ENCODE results near the gene COQ10B.
A peak's percentile ranks its signal among the peaks of the same experiment; 100 is the strongest.

Gene COQ10B

DNA sequence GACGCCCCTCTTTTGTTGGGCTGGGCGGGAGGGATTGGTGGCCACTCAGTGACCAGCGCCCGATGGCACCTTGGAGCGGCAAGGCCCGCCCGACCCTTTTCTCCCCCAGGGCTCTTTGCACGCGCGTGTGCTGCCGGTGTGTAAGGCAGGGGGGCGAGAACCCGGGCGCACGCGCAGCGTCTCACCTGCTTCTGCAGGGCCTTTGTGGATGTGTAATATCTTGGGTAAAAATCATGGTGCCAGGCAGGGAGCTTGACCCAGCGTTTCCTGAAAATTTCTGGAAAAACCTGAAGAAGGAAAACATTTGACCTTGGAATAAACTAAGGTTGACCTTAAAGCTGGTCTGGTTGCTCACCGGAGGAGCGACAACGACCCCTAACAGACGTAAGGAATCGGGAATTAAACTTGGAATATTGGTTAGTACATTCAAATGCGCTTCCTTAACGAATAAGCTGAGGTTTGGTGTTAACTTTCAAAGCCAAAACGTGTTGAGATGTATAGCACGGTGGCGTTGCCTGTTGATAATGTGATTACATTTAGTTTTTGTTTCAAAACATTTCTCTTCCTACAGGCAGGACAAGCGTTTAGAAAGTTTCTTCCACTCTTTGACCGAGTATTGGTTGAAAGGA lies 47.3 kb downstream of the COQ10B start:
- H3K27ac Mint-ChIP-seq = peak overlapping the region; percentile 96
- H3K9me3 Mint-ChIP-seq = no peaks in the 10 kb centered on the region
- no peaks in the 10 kb centered on the region for H3K27me3 Mint-ChIP-seq
- peaks cover 32% of the 10 kb centered on the region for H3K4me1 Mint-ChIP-seq
- no peak for DNase-seq (ENCODE audit: low spot score in 2 of 2)
- peak overlapping the region; percentile 90 for H3K4me3 Mint-ChIP-seq
- ATAC-seq (ENCODE audit: low read depth) = peak; percentile 20
- H3K36me3 Mint-ChIP-seq = peaks cover 14% of the 10 kb centered on the region

- no peaks in the 10 kb centered on the region for H3K27me3 Mint-ChIP-seq
- peak overlapping the region; percentile 96 for H3K27ac Mint-ChIP-seq
- no peaks in the 10 kb centered on the region for H3K9me3 Mint-ChIP-seq
- peaks cover 23% of the 10 kb centered on the region for H3K4me1 Mint-ChIP-seq
- peak overlapping the region; percentile 13 for H3K4me3 Mint-ChIP-seq
- no peak for DNase-seq (ENCODE audit: low spot score in 2 of 2)
- peaks cover 10% of the 10 kb centered on the region for H3K36me3 Mint-ChIP-seq
- no peak for ATAC-seq (ENCODE audit: low read depth)
These were observed 48.8 kb downstream of the COQ10B start for GRCh38 chr2:197502201-197502600.

DNA sequence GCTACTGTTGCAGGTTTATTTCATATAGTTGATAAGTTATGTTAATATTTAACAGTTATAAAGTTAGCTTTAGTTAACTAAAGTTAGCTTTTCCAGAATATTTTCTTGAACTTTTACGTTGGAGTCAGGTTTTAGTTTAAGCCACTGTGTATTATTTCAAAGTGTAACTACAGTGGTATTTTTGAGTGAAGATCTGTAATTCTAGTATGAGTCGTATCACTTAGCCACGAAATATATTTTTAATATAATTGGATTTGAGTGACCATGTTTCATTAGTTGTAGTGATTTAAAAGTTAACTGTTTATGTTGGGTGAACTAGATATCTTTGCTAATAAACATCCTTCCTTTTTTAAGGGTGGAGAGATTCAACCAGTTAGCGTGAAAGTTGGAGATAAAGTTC lies 49.3 kb downstream of the COQ10B start:
- Mint-ChIP-seq H3K4me1 (peaks cover 20% of the 10 kb centered on the region), H3K27ac (peak overlapping the region; percentile 96), H3K27me3 (no peaks in the 10 kb centered on the region), H3K9me3 (no peaks in the 10 kb centered on the region), H3K36me3 (peaks cover 8% of the 10 kb centered on the region), H3K4me3 (no peak overlapping the region)
- no peak for ATAC-seq (ENCODE audit: low read depth)
- DNase-seq (ENCODE audit: low spot score in 2 of 2) = no peak

DNA sequence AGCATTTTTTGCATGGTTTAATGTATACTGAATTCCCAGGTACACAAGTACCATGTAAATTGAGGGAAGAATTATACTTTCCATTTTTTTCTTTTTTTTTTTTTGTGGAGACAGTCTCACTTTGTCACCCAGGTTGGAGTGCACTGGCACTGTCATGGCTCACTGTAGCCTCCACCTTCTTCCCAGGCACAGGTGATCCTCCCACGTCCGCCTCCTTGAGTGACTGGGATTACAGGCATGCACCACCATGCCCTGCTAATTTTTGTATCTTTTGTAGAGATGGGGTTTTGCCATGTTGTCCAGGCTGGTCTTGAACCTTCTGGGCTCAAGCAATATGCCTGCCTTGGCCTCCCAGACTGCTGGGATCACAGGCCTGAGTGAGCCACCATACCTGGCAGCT lies 50.6 kb downstream of the COQ10B start:
- no peak overlapping the region for H3K4me3 Mint-ChIP-seq
- peaks cover 6% of the 10 kb centered on the region for H3K36me3 Mint-ChIP-seq
- no peaks in the 10 kb centered on the region for H3K27me3 Mint-ChIP-seq
- H3K27ac Mint-ChIP-seq = no peak overlapping the region
- H3K4me1 Mint-ChIP-seq = peaks cover 13% of the 10 kb centered on the region
- ATAC-seq (ENCODE audit: low read depth) (no peak), DNase-seq (ENCODE audit: low spot score in 2 of 2) (no peak)
- H3K9me3 Mint-ChIP-seq = no peaks in the 10 kb centered on the region

GRCh38 chr2:197504512-197504911 lies 51.2 kb downstream of the COQ10B start:
- no peaks in the 10 kb centered on the region for H3K9me3 Mint-ChIP-seq
- peaks cover 6% of the 10 kb centered on the region for H3K36me3 Mint-ChIP-seq
- H3K27ac Mint-ChIP-seq = no peak overlapping the region
- peaks cover 13% of the 10 kb centered on the region for H3K4me1 Mint-ChIP-seq
- no peaks in the 10 kb centered on the region for H3K27me3 Mint-ChIP-seq
- no peak for DNase-seq (ENCODE audit: low spot score in 2 of 2)
- H3K4me3 Mint-ChIP-seq = no peak overlapping the region
- ATAC-seq (ENCODE audit: low read depth) = no peak

DNA sequence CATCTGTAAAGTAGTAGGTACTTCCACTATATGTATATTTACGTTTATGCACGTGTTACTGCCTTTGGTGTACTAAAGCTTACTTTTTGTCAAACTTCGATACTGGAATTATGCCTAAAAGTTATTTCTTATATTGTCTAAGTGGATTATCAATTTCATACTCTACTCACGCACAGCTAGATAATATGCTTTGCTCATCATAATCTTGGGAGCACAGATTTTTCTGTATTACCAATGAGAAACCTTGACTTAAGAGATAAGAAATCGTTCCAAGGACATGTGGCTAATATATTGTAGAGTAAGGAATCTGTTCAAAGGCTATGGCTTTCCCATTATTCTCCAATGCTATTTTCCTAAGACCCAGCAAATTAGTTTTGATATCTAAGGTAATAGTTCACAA lies 53.3 kb downstream of the COQ10B start:
- Mint-ChIP-seq H3K27me3 (no peaks in the 10 kb centered on the region), H3K9me3 (no peaks in the 10 kb centered on the region), H3K4me3 (no peak overlapping the region), H3K27ac (no peak overlapping the region), H3K4me1 (peaks cover 5% of the 10 kb centered on the region), H3K36me3 (peaks cover 4% of the 10 kb centered on the region)
- ATAC-seq (ENCODE audit: low read depth) = no peak
- DNase-seq (ENCODE audit: low spot score in 2 of 2) = no peak

DNA sequence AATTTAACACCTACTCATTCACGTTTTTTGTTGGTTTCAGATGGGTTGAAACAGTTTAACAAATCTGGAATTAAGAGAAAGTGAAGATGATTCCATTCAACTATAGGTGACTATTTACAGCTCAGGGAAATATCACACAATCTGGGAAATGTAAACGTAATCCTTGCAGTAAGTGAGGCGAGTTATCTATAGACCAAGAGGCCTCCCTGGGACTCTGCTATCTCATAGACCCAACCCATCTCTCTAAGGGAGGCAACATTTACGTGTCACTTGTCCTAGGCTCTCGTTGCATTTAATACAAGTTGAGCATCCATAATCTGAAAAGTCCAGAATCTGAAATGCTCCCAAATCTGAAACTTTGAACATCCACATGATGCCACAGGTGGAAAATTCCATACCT lies 60.6 kb downstream of the COQ10B start:
- DNase-seq (ENCODE audit: low spot score in 2 of 2) (no peak), ATAC-seq (ENCODE audit: low read depth) (no peak)
- no peaks in the 10 kb centered on the region for H3K27me3 Mint-ChIP-seq
- no peaks in the 10 kb centered on the region for H3K9me3 Mint-ChIP-seq
- H3K4me3 Mint-ChIP-seq = no peak overlapping the region
- H3K36me3 Mint-ChIP-seq = no peaks in the 10 kb centered on the region
- peaks cover 16% of the 10 kb centered on the region for H3K4me1 Mint-ChIP-seq
- H3K27ac Mint-ChIP-seq = no peak overlapping the region

GRCh38 chr2:197514754-197515153 lies 61.4 kb downstream of the COQ10B start:
- Mint-ChIP-seq H3K36me3 (no peaks in the 10 kb centered on the region), H3K9me3 (no peaks in the 10 kb centered on the region), H3K27me3 (no peaks in the 10 kb centered on the region), H3K4me3 (peak overlapping the region; percentile 98), H3K4me1 (peaks cover 16% of the 10 kb centered on the region), H3K27ac (peak overlapping the region; percentile 98)
- no peak for ATAC-seq (ENCODE audit: low read depth)
- DNase-seq (ENCODE audit: low spot score in 2 of 2) = no peak

DNA sequence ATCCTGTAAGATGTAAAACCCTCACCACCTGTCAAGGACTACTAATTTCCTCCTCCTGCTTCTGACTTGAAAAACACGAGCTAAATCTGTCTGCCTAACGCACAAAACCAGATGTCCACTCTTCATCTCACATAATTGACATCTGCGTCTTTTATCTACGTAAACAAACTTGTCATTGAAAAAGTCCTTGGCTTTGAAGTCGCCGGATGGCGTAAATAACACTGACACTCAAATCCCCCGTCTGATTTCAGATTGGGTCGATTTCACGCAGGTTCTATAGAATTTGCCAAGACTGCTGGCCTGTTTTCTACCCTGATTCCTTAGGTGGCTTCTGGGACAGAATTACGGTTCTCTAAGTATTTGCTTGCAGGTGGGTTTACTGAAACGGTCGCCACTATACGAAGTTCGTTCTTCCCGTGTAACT lies 62.0 kb downstream of the COQ10B start:
- Mint-ChIP-seq H3K36me3 (peaks cover 2% of the 10 kb centered on the region), H3K9me3 (no peaks in the 10 kb centered on the region), H3K4me3 (peak overlapping the region; percentile 98), H3K27me3 (no peaks in the 10 kb centered on the region), H3K27ac (peak overlapping the region; percentile 98), H3K4me1 (peaks cover 16% of the 10 kb centered on the region)
- DNase-seq (ENCODE audit: low spot score in 2 of 2) (no peak), ATAC-seq (ENCODE audit: low read depth) (peak; percentile 27)

DNA sequence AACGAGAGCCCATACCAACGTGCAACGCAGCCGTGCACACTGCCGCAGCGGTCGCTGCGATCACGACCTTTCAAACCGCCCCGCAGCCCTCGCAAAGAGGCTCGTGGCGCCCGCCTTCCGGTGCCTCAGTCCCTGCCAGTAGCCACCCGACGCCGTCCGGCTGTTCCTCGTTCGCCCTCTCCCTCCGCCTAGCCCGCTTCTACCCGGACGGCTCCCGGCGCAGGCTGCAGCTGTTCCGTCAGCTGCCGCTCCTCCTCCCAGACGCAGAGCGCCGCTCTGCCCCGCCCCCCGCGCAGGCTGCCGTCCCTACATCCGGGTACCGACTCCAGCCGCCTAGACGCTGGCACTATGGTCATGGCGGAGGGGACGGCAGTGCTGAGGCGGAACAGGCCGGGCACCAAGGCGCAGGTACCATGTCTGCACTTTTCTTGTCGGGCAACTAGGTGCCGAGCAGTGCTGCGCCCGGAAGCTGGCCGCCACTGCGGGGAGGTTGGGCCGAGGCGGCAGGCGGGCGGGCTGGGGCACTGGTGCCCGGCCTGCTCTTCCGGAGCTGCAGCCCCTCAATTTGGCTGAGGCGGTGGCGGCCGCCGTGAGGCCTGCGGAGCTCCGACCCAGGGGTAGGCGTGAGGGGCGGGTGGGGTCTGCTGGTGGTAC lies 62.5 kb downstream of the COQ10B start, which contains the start of gene MOB4:
TSS of gene MOB4 (plus strand) at position 328 of the 654 bp plus-strand sequence. CDS start at position 349, 21 bp downstream.
- H3K4me3 Mint-ChIP-seq = peak within 1 kb of the TSS; percentile 98
- H3K9me3 Mint-ChIP-seq = peaks cover 2% of the 10 kb centered on the region
- H3K27me3 Mint-ChIP-seq = no peaks in the 10 kb centered on the region
- H3K36me3 Mint-ChIP-seq = peaks cover 5% of the 10 kb centered on the region
- peak within 1 kb of the TSS; percentile 98 for H3K27ac Mint-ChIP-seq
- DNase-seq (ENCODE audit: low spot score in 2 of 2) = peak; percentile 95 to 98
- ATAC-seq (ENCODE audit: low read depth) = peak; percentile 84
- peaks cover 16% of the 10 kb centered on the region for H3K4me1 Mint-ChIP-seq

GRCh38 chr2:197516393-197516761 lies 63.0 kb downstream of the COQ10B start:
- peaks cover 16% of the 10 kb centered on the region for H3K4me1 Mint-ChIP-seq
- H3K27me3 Mint-ChIP-seq = no peaks in the 10 kb centered on the region
- H3K9me3 Mint-ChIP-seq = peaks cover 5% of the 10 kb centered on the region
- ATAC-seq (ENCODE audit: low read depth) = no peak
- peak overlapping the region; percentile 98 for H3K27ac Mint-ChIP-seq
- H3K36me3 Mint-ChIP-seq = peaks cover 9% of the 10 kb centered on the region
- DNase-seq (ENCODE audit: low spot score in 2 of 2) = no peak
- peak overlapping the region; percentile 98 for H3K4me3 Mint-ChIP-seq

- peaks cover 12% of the 10 kb centered on the region for H3K36me3 Mint-ChIP-seq
- H3K9me3 Mint-ChIP-seq = peaks cover 5% of the 10 kb centered on the region
- peak overlapping the region; percentile 98 for H3K4me3 Mint-ChIP-seq
- DNase-seq (ENCODE audit: low spot score in 2 of 2) (no peak), ATAC-seq (ENCODE audit: low read depth) (no peak)
- H3K27me3 Mint-ChIP-seq = no peaks in the 10 kb centered on the region
- H3K4me1 Mint-ChIP-seq = peaks cover 16% of the 10 kb centered on the region
- peak overlapping the region; percentile 98 for H3K27ac Mint-ChIP-seq
These were observed 63.8 kb downstream of the COQ10B start for GRCh38 chr2:197517150-197517549.

All from memory B cell (primary cell).